Nephron progenitor cell (in vitro differentiated cells): ENCODE measurements around the gene CTXN1.
"Not testable (repeated sequence)": the region's sequence is repeated elsewhere in the genome, so short reads cannot be mapped to it uniquely, and the experiment has no call there.

Source experiments
- DNase-seq: peaks from one replicate; pipeline ENCODE4 v3.0.0; 2021
- H3K27ac Mint-ChIP-seq: 2 replicates; pipeline ENCODE4 v1.8.0; 2021; ENCODE audit warnings: mild to moderate bottlenecking, moderate library complexity, mixed read lengths
- H3K27me3 Mint-ChIP-seq: 2 replicates; pipeline ENCODE4 v1.8.0; 2021; ENCODE audit warnings: mild to moderate bottlenecking, low read depth, mixed read lengths; ENCODE audit not compliant: poor library complexity
- H3K36me3 Mint-ChIP-seq: 2 replicates; pipeline ENCODE4 v1.8.0; 2021; ENCODE audit warnings: low read depth, mixed read lengths
- H3K4me1 Mint-ChIP-seq: 2 replicates; pipeline ENCODE4 v1.8.0; 2021; ENCODE audit warnings: mixed read lengths
- H3K4me3 Mint-ChIP-seq: 2 replicates; pipeline ENCODE4 v1.8.0; 2021; ENCODE audit warnings: mild to moderate bottlenecking, moderate library complexity, mixed read lengths
- H3K9me3 Mint-ChIP-seq: 2 replicates; pipeline ENCODE4 v1.8.0; 2021; ENCODE audit warnings: mild to moderate bottlenecking, moderate library complexity, mixed read lengths
- TF ChIP-seq, protein P1 (sequence below): fragments of 200-600 bp; sonication (generic); IDR thresholded peaks from 2 replicates; pipeline ENCODE4 v1.5.0; 2021; ENCODE audit warnings: antibody characterized with exemption

CTXN1 gene

DNA sequence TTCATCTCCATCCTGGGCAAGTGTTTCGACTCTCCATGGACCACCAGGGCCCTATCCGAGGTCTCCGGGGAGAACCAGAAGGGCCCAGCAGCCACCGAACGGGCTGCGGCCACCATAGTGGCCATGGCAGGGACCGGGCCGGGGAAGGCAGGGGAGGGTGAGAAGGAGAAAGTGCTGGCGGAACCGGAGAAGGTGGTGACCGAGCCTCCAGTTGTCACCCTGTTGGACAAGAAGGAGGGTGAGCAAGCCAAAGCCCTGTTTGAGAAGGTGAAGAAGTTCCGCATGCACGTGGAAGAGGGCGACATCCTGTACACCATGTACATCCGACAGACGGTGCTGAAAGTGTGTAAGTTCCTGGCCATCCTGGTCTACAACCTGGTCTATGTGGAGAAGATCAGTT is 27.0 kb downstream of the CTXN1 start:
- H3K27ac Mint-ChIP-seq = no peak overlapping the region

DNA sequence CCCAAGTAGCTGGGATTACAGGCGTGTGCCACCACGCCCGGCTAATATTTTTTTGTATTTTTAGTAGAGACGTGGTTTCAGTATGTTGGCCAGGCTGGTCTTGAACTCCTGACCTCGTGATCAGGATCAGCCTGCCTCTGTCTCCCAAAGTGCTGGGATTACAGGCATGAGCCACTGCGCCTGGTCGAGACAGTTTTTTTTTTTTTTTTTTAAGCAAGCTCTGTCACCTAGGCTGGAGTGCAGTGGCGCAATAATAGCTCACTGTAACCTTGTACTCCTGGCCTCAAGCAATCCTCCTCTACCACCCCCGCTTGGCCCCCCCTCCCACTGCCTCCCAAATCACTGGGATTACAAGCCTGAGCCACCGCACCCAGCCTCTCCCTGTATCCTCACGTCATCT is 28.6 kb downstream of the CTXN1 start:
- Mint-ChIP-seq H3K4me1 (peaks cover 5% of the 10 kb centered on the region), H3K9me3 (no peaks in the 10 kb centered on the region), H3K27me3 (peaks cover 28% of the 10 kb centered on the region), H3K4me3 (no peak overlapping the region), H3K27ac (no peak overlapping the region), H3K36me3 (no peaks in the 10 kb centered on the region)
- DNase-seq = no peak
- TF ChIP-seq, protein P1, sequence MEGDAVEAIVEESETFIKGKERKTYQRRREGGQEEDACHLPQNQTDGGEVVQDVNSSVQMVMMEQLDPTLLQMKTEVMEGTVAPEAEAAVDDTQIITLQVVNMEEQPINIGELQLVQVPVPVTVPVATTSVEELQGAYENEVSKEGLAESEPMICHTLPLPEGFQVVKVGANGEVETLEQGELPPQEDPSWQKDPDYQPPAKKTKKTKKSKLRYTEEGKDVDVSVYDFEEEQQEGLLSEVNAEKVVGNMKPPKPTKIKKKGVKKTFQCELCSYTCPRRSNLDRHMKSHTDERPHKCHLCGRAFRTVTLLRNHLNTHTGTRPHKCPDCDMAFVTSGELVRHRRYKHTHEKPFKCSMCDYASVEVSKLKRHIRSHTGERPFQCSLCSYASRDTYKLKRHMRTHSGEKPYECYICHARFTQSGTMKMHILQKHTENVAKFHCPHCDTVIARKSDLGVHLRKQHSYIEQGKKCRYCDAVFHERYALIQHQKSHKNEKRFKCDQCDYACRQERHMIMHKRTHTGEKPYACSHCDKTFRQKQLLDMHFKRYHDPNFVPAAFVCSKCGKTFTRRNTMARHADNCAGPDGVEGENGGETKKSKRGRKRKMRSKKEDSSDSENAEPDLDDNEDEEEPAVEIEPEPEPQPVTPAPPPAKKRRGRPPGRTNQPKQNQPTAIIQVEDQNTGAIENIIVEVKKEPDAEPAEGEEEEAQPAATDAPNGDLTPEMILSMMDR = no peak

More for the DNA sequence above, 27.0 kb downstream of the CTXN1 start:
- no peak overlapping the region for H3K4me3 Mint-ChIP-seq
- H3K9me3 Mint-ChIP-seq = no peaks in the 10 kb centered on the region
- H3K36me3 Mint-ChIP-seq = no peaks in the 10 kb centered on the region
- H3K27me3 Mint-ChIP-seq = peaks cover 37% of the 10 kb centered on the region
- peaks cover 14% of the 10 kb centered on the region for H3K4me1 Mint-ChIP-seq
- TF ChIP-seq, protein P1 = no peak
- no peak for DNase-seq

DNA sequence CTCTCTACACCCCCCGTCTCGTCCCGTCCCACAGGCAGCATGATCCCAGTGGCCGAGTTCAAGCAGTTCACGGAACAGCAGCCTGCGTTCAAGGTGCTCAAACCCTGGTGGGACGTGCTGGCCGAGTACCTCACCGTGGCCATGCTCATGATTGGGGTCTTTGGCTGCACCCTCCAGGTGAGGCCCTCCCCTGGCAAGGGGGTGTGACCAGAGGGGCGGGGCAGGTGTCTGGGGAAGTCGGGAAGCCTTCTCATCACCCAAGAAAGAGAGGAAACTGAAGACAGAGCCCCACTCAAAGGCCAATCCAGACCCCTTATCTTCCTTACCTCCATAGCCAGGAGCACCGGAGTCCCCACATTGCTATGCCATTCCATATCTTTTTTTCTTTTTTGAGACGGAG is 30.4 kb downstream of the CTXN1 start:
- peaks cover 15% of the 10 kb centered on the region for H3K4me1 Mint-ChIP-seq
- peaks cover 28% of the 10 kb centered on the region for H3K27me3 Mint-ChIP-seq
- no peak overlapping the region for H3K27ac Mint-ChIP-seq
- TF ChIP-seq, protein P1 = no peak
- H3K36me3 Mint-ChIP-seq = no peaks in the 10 kb centered on the region
- no peak overlapping the region for H3K4me3 Mint-ChIP-seq
- no peak for DNase-seq
- H3K9me3 Mint-ChIP-seq = no peaks in the 10 kb centered on the region

DNA sequence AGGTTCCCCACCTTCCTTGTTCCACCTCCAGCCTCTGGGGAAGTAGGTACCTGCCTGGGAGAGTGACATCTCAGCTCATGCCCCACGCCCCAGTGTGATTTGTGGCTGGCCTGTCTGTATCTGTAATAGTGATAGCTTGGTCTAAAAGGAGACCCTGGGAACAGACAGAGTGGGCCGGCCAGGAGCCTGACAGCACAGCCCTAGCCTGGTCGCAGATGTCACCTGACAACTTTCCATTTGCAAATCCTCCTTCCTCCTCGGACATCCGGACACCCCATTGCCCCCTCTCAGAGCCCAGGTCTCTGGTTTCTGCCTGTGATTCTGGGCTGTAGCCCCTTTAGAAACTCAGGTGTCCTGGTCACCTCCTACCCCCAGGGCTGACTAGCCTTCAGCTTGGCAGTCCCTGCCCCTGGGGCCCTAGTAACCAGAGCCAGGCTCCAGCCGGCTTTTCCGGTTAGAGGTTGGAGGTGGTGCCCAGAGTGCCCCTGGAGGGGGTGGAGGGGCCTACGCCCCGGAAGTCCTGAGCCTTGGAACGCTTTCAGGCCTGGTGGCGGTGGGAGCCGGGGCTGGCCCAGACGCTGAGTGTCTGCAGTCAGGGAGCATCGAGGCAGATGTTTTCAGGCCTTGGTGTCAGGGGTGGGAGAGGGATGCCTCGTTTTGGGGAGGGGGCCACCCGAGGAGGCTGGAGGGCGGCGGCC is 31.2 kb downstream of the CTXN1 start:
- Mint-ChIP-seq H3K4me1 (peaks cover 15% of the 10 kb centered on the region), H3K4me3 (no peak overlapping the region), H3K27me3 (peaks cover 33% of the 10 kb centered on the region), H3K9me3 (no peaks in the 10 kb centered on the region), H3K27ac (peak overlapping the region; percentile 59), H3K36me3 (no peaks in the 10 kb centered on the region)
- TF ChIP-seq, protein P1 = no peak
- DNase-seq = no peak

DNA sequence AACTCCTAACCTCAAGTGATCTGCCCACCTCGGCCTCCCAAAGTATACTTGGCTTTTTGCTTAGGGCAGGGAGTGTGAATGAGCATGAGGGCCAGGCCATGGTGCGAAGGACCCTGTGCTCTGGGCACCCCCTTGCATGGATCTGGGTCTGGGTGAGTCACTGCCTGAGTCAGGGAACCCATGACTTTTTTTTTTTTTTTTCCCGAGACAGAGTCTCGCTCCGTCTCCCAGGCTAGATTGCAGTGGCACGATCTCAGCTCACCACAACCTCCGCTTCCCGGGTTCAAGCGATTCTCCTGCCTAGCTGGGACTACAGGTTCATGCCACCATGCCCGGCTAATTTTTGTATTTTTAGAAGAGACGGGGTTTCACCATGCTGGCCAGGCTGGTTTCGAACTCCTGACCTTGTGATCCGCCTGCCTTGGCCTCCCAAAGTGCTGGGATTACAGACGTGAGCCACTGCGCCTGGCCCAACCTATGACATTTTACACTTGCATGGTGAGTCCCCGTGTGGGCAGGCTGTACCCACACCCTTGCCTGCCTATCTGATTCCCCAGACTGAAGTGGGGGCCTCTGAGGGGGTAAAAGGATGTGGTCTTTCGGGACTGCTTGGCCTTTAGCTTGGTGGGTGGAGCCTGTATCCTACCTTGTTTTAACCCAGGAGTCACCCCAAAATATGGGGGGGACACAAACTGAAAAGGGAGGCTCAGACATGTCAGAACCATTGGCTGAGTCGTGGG is 32.4 kb downstream of the CTXN1 start:
- H3K4me3 Mint-ChIP-seq, DNase-seq, H3K9me3 Mint-ChIP-seq, H3K27ac Mint-ChIP-seq, H3K36me3 Mint-ChIP-seq: not testable (repeated sequence)
- Mint-ChIP-seq H3K27me3 (peaks cover 38% of the 10 kb centered on the region), H3K4me1 (peaks cover 10% of the 10 kb centered on the region)

DNA sequence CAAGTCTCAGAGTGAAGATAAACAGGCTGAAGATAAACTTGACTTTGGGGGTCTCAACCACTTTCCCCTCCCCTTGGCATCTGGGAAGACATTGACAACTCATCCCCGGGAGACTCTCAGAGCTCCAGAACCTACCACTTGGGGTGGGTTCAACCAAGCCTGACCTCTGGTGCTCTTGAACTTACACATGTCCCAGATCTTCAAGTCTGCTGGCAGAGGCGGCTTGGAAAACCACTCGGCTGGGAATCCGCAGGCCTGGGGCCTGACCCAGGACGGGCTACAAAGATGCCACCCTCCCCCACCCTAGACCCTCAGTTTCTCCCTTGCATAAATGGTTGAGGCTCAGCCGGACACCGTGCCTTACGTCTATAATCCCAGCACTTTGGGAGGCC is 37.1 kb downstream of the CTXN1 start:
- TF ChIP-seq, protein P1 = no peak
- Mint-ChIP-seq H3K4me3 (peak overlapping the region; percentile 57), H3K27ac (no peak overlapping the region), H3K9me3 (no peaks in the 10 kb centered on the region), H3K36me3 (no peaks in the 10 kb centered on the region), H3K4me1 (peaks cover 10% of the 10 kb centered on the region), H3K27me3 (peaks cover 66% of the 10 kb centered on the region)
- DNase-seq = no peak
